HG03066 (cell line): Measurements from ENCODE around the gene CEP41.

Experiments
- ATAC-seq: cut with Tn5 transposase; IDR thresholded peaks from one replicate; pipeline ENCODE4 v1.9.1; 2021; ENCODE audit warnings: low read depth; ENCODE audit not compliant: unreplicated experiment

CEP41 gene

GRCh38 chr7:130421684-130422083 is 19.1 kb downstream of the CEP41 start:
- ATAC-seq = no peak

GRCh38 chr7:130420943-130421578 is 19.8 kb downstream of the CEP41 start:
- ATAC-seq = no peak

GRCh38 chr7:130419658-130420057 is 21.2 kb downstream of the CEP41 start:
- no peak for ATAC-seq

- ATAC-seq = no peak
Observed at GRCh38 chr7:130418306-130418705, 22.5 kb downstream of the CEP41 start.

GRCh38 chr7:130417213-130417612 is 23.6 kb downstream of the CEP41 start:
- ATAC-seq = no peak

GRCh38 chr7:130415006-130415405 is 25.8 kb downstream of the CEP41 start:
- ATAC-seq = no peak

- ATAC-seq = no peak
Observed at GRCh38 chr7:130413201-130413600, 27.6 kb downstream of the CEP41 start.

GRCh38 chr7:130410868-130411541 is 29.8 kb downstream of the CEP41 start:
- no peak for ATAC-seq

- ATAC-seq = no peak
Observed at GRCh38 chr7:130409712-130410072, 31.1 kb downstream of the CEP41 start.

GRCh38 chr7:130409067-130409711 is 31.6 kb downstream of the CEP41 start:
- ATAC-seq = no peak

- no peak for ATAC-seq
Observed at GRCh38 chr7:130405003-130405402, 35.8 kb downstream of the CEP41 start.

- no peak for ATAC-seq
Observed at GRCh38 chr7:130401578-130401977, 39.2 kb downstream of the CEP41 start.

GRCh38 chr7:130401101-130401500 is 39.7 kb downstream of the CEP41 start:
- no peak for ATAC-seq

GRCh38 chr7:130400120-130400572 is 40.7 kb downstream of the CEP41 start:
- no peak for ATAC-seq

- ATAC-seq = no peak
Observed at GRCh38 chr7:130398526-130399090, 42.2 kb downstream of the CEP41 start.

- no peak for ATAC-seq
Observed at GRCh38 chr7:130397758-130398073, 43.1 kb downstream of the CEP41 start.

GRCh38 chr7:130397051-130397757 is 43.6 kb downstream of the CEP41 start:
- ATAC-seq = no peak

- ATAC-seq = no peak
Observed at GRCh38 chr7:130396109-130396508, 44.7 kb downstream of the CEP41 start.

GRCh38 chr7:130395421-130395820 is 45.4 kb downstream of the CEP41 start:
- ATAC-seq = no peak

GRCh38 chr7:130394421-130395195 is 46.2 kb downstream of the CEP41 start:
- ATAC-seq = no peak
